Measurements from ENCODE around the gene RAB25. TPM values are rescaled to one million over a fixed set of nuclear protein-coding genes. Genes with fewer than 3 reads are reported as not detected.

RAB25 gene
- total and polyA plus RNA-seq, 2 of the 13 experiments (the other 11 are each of a cell fraction or from before 2014, with no cell fraction given) = 0.20 to 0.22 TPM

- 0 out of 2 replicates have a peak, but pooled peaks have one; percentile 23 for TF ChIP-seq CTCF (CRISPR knock-in tag; IDR thresholded peaks at IDR 0.05)
- TF ChIP-seq ZNF770 (CRISPR knock-in tag; IDR thresholded peaks at IDR 0.05) = peak; percentile 66
- TF ChIP-seq ZNF124 (CRISPR knock-in tag; IDR thresholded peaks at IDR 0.05) = peak; percentile 56; the same call in 1 of the 2 replicates
- TF ChIP-seq THAP9 (CRISPR knock-in tag; IDR thresholded peaks at IDR 0.05; ENCODE audit: borderline replicate concordance) = no peak
- TF ChIP-seq ZNF614 (CRISPR knock-in tag; IDR thresholded peaks at IDR 0.05; ENCODE audit: borderline replicate concordance) = peak; percentile 90
- TF ChIP-seq SAP130 (CRISPR knock-in tag; IDR thresholded peaks at IDR 0.05; ENCODE audit: low read depth) = peak; percentile 95
- peak in 1 of 2 experiments; percentile 42; a peak in 1 of 4 replicates for TF ChIP-seq ATF4 (CRISPR knock-in tag; IDR thresholded peaks at IDR 0.05)
- TF ChIP-seq MIER3 (CRISPR knock-in tag; IDR thresholded peaks at IDR 0.05; ENCODE audit: borderline replicate concordance) = peak; percentile 83; the same call in 1 of the 2 replicates
- TF ChIP-seq ARID5B (CRISPR knock-in tag; IDR thresholded peaks at IDR 0.05) = peak; percentile 93
- TF ChIP-seq ZNF556 (CRISPR knock-in tag; IDR thresholded peaks at IDR 0.05; ENCODE audit: borderline replicate concordance) = no peak
- TF ChIP-seq ZNF709 (CRISPR knock-in tag; IDR thresholded peaks at IDR 0.05) = peak; percentile 59; the same call in 1 of the 2 replicates
- TF ChIP-seq HDAC1 (CRISPR knock-in tag; IDR thresholded peaks at IDR 0.05) = peak; percentile 95
- TF ChIP-seq ZSCAN29 (CRISPR knock-in tag; conservative IDR thresholded peaks at IDR 0.05) = no peak
- TF ChIP-seq MXD3 (CRISPR knock-in tag; IDR thresholded peaks at IDR 0.05) = no peak
- TF ChIP-seq NR1H2 (CRISPR knock-in tag; IDR thresholded peaks at IDR 0.05; ENCODE audit: borderline replicate concordance, low read depth) = peak; percentile 98
- TF ChIP-seq FOXM1 (CRISPR knock-in tag; IDR thresholded peaks at IDR 0.05) = no peak
- TF ChIP-seq ZKSCAN5 (CRISPR knock-in tag; IDR thresholded peaks at IDR 0.05) = no peak
- no peak for TF ChIP-seq BRD4 (CRISPR knock-in tag; IDR thresholded peaks at IDR 0.05)
These were observed 25.3 kb downstream of the RAB25 start (continued) for GRCh38 chr1:156086256-156086662.
